GM21515 (cell line): ENCODE results near the gene UNK.
"Not testable (repeated sequence)": the region's sequence is repeated elsewhere in the genome, so short reads cannot be mapped to it uniquely, and the experiment has no call there.

Source experiments
- ATAC-seq: cut with Tn5 transposase; IDR thresholded peaks from one replicate; pipeline ENCODE4 v1.9.1; 2021; ENCODE audit not compliant: unreplicated experiment

UNK gene

DNA sequence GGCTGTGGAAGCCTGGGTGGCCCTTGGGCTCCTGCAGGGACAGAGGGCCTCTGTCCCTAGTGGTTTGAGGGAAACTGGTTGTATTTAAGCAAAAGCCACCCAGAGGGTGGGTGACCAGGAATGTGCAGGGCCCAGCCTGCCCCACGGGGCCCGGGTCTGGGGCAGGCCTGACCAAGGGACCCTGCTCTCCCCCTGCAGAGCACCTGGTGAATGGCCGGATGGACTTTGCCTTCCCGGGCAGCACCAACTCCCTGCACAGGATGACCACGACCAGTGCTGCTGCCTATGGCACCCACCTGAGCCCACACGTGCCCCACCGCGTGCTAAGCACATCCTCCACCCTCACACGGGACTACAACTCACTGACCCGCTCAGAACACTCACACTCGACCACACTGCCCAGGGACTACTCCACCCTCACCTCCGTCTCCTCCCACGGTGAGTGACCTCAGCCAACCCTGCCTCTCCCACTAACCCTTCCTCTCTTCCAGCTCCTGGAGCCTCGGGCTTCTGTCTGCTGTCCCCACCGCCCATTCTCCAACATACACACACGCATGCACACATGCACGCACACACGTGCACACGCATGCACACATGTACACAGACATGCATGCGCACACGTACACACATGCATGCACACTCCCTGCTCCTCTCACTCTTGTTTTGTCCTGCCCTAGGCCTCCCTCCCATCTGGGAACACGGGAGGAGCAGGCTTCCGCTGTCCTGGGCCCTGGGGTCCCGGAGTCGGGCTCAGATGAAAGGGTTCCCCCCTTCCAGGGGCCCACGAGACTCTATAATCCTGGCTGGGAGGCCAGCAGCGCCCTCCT is 30.0 kb upstream of the UNK start:
- no peak for ATAC-seq

DNA sequence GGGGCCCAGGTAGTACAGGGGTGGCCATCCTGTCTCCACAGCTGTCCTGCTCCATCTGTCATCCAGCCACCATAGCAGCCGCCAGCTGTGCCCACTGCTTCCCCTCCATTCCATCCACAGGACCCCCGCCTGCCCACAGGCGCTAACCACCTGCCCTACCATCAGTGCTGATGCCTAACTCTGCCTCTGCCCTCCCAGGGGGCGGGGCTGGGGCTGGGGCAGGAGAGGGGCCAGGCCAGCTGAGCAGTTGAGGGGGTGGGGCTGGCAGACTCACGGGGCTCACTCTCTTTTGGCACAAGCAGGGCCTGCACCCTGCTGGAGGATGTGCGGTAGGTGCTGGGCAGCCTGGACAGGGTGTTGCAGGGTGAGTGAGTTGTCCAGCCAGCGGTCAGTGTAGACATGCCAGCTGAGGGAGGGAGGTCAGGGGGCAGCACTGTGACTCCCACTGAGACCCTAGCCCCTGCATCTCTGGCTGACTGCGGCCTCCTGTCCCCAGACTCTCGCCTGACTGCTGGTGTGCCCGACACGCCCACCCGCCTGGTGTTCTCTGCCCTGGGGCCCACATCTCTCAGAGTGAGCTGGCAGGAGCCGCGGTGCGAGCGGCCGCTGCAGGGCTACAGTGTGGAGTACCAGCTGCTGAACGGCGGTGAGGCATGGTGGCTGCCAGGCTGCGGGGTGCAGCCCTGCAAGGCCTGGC is 29.3 kb upstream of the UNK start:
- no peak for ATAC-seq

DNA sequence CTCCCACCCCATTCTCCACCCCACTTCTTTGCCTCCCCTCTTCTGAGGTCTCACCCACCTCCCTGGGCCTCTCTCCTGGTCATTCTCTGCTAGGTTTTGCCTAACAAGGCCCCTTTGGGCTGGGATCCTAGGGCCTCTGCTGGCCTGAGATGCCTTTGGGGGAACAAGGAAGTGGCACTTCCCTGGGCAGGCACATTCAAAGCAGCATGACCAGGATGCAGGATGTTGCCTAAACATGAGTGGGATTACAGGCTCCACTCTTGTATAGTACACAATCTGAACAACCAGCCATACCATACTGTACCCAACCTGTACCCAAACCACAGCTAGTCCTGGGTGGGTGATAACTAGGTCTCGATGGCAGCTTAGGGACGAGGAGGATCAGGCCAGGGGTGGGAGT is 28.6 kb upstream of the UNK start:
- no peak for ATAC-seq

DNA sequence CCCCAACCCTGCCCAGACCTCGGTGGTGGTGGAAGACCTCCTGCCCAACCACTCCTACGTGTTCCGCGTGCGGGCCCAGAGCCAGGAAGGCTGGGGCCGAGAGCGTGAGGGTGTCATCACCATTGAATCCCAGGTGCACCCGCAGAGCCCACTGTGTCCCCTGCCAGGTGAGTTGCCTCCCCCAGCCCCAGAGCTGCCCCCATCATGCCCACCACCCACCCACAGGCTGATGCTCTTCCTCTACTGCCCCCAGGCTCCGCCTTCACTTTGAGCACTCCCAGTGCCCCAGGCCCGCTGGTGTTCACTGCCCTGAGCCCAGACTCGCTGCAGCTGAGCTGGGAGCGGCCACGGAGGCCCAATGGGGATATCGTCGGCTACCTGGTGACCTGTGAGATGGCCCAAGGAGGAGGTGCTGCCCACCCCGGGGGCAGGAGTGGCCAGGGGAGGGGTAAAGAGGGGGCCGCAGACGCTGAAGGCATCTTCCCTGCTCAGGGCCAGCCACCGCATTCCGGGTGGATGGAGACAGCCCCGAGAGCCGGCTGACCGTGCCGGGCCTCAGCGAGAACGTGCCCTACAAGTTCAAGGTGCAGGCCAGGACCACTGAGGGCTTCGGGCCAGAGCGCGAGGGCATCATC is 28.0 kb upstream of the UNK start:
- no peak for ATAC-seq

DNA sequence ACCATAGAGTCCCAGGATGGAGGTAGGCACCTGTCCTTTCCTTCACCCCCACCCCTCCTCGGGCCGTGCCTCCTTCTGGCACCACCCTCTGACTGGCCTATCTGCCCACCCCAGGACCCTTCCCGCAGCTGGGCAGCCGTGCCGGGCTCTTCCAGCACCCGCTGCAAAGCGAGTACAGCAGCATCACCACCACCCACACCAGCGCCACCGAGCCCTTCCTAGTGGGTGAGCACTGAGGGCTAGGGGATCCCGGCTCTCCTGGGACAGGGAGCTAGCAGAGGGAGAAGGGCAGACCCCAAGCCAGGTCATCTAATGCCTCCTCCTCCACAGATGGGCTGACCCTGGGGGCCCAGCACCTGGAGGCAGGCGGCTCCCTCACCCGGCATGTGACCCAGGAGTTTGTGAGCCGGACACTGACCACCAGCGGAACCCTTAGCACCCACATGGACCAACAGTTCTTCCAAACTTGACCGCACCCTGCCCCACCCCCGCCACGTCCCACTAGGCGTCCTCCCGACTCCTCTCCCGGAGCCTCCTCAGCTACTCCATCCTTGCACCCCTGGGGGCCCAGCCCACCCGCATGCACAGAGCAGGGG is 27.4 kb upstream of the UNK start:
- no peak for ATAC-seq

DNA sequence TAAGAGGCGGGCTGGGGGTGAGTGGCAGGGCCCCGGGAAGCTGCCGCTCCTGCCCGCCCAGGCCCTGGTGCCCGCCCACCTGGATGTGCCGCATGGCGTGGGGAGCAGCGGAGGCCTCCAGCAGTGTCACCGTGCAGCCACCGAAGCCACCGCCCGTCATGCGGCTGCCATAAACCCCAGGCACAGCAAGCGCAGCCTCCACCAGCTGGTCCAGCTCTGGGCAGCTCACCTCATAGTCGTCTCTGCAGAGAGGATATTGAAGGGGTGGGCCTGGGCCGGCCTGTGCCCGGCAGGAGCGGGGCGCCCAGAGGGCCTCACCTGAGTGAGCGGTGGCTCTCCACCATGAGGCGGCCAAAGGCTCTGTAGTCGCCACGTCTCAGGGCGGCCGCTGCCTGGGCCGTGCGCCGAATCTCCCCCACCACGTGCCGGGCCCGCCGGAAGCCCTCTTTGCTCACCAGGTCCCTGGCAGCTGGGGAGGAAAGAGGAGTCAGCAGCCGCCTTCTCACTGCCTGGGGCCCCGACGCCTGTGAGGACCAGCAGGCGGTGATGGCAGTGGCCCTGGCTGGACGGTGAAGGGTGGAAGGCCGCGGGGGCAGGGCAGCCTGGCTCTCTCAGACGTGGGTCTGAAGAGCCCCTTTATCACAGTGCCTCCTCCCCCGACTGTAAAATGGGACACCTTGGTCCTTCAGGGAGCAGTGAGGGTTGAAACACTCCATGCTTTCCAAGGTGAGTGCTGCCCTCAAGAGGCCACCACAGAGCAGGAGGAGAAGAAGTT is 26.3 kb upstream of the UNK start:
- ATAC-seq = no peak

DNA sequence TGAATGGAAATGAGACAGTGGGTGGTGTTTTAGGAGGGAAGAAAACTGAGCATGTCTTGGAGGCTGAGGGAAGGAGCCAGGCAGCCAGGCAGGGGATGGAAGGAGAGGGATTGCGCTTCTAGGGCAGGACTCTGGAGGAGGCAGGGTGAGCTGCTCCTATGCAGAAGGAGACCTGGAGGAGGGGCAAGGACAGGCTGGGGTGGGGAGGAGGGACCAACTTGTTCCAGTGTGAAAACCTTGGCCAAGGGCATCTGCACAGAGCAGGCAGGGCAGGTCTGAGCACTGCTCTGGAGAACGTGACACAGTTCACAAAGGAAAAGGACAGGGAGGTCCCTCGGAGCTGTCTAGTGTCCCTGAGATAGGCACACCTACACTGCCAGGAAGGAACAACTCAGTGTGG is 25.1 kb upstream of the UNK start:
- no peak for ATAC-seq

DNA sequence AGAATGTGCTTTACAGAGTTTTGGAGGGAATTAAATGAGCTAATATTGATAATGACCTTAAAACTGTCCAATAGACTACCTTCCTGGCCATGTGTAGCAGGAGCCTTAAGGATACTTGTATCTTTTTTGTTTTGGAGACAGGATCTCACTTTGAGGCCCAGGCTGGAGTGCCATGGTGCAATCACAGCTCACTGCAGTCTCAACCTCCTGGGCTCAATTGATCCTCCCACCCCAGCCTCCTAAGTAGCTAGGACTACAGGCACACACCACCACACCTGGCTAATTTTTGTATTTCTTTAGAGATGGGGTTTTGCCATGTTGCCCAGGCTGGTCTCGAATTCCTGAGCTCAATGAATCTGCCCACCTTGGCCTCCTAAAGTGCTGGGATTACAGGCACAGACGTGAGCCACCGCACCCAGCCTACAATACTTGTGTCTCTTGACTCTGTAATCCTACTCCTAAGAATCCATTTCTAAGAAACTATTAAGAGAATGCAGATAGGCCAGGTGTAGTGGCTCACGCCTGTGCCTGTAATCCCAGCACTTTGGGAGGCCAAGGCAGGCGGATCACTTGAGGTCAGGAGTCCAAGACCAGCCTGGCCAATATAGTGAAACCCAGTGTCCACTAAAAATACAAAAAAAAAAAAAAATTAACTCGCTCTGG is 24.5 kb upstream of the UNK start:
- not testable (repeated sequence) for ATAC-seq

DNA sequence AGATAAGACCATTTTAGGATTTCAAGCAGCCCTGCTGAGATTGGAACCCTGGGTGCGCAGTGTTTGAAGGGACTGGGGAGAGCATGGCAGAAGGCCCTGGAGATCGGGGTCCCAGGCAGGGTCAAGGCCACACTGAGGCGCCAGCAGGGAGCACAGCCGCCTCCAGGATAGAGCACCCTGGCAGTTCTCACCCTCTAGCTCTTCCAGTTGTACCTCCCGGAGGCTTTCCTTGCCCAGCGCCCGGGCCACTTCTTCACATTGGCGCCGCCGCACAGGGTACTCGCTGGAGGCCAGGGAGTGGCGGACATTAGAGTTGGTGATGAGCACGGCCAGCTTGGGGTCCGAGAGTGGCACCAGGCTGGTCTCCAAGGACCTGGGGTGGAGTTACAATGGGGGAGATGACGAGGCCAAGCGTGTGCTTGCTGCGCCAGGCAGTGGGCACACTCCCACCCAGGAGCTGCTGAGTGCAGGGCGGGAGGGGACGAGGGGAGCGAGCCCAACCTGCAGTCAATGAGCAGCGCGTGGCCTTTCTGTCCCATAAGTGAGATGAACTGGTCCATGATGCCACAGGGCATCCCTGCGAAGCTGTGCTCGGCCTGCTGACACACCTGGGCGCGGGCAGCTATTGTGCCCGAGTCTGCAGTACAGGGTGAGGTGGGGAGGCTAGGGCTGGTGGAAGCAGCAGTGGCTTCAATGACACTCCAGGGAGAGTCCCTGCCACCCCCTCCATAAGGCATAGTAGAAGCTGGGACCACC is 21.9 kb upstream of the UNK start:
- ATAC-seq = no peak

DNA sequence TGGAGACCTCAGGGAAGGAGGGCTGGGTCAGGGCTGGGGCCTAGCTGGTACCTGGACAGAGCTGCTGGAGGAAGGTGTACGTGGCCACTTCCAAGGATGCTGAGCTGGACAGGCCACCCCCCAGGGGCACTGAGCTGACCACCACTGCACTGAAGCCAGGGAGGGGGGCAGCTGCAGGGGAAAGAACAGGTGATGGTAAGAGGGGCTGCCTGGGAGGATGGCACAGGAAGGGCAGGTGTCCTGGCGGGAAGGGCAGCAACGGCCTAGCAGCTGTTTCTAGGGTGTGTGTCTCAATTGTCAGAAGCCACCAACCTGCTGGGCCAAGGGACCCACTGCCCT is 21.4 kb upstream of the UNK start:
- ATAC-seq = no peak

DNA sequence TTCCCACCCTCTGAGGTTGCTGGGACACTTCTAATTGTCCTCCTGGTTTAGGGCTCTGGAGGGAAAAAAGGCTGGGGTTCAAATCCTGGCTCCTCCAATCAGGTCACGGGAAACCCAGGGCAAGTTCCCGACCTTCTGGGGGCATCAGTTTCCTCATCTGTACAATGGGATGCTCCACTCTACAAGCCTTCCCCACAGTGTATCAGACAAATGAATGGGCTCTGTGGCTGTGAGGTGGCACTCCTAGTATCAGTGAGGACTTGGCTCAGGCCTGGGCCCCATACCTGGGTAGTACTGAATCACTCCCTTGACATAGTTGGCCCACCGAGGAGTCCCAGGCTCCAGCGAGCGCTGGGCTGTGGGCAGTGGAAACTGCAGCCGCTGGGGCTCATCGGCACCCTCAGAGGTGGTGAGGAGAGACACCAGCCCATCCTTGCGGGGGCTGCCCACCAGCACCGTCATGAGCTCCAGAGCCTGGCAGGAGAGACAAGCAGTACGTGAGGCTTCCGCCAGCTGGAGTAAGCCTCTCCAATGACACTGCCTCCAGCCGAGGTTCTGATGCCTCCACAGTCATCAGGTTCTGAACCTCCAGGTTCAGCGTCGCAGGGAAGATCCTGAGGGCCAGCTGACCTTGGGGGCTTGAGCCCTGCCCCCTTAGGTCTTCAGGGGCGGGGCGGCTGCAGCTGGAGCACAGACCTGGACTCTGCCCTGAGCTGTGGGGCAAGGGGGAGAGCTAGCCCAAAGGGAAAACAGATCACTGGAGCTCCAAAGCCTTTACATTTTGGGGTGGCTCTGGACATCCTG is 20.8 kb upstream of the UNK start:
- ATAC-seq = no peak

DNA sequence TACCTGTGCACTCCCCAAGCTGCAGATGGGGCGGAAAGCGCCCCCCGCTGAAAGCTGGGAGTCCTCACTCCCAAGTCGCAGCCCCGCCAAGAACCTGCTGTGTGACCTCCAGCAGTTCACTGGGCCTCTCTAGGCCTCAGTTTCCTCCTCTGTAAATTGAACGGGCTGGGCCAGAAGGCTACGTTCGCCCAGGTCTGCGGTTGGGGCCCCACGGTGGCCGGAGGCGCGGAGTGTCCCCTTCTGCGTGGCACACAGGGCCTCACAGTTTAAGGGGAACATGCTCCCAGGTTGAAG is 20.2 kb upstream of the UNK start:
- no peak for ATAC-seq

DNA sequence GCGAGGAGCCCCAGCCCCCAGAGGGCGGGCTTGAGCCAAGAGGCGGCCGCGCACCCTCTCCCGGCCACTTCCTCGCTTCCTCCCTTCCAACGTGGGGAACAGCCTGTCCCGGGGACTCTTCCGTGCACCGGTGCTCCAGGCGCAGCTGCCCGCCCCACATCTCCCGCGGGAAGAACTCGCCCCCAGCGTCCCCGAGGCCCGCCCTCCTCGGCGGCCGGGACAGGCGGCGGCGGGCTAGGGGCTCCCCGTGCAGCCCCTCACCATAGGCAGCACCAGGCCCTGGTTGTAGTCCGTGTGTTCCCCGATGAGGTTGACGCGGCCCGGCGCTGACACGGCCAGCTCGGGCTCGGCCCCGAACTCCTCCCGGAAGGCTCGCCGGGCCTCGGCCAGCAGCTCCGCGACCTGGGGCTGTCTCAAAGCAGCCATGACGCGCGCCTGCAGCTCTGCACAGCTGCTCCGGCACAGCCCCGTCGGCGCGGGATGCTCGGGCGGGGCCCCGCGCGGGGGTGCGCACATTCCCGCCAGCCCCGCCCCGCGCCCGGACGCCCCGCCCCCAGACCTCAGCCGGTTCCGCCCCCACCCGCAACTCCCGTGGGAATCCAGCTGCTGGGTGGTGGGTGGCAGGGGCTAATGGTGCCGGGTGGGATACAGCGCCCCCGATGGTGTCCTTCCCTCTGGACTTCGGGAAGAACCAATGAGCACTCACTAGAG is 19.7 kb upstream of the UNK start, which contains the start of gene GALK1:
Gene GALK1 (minus strand): TSS at position 482 of the 711 bp plus-strand sequence. CDS start 56 bp downstream, at position 426.
- no peak for ATAC-seq

DNA sequence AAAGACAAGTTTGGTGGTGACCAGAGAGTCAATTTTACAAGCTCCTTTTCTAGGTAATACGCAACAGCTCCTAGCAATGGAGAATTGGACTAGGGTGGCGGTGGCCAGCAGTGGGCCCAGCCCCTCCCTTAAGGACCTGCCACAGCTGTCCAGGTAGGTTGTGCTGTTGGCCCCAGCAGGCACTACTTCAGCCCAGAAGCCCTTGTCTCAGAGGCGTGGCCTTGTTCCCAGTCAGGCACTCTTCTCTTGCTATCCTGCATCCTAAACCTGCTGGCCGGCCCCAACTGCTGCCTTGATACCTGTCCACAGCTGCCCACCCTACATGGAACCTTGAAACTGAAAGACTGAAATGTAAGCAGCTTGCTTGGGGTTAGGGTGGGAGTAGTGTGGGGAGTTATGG is 18.6 kb upstream of the UNK start:
- ATAC-seq = no peak

DNA sequence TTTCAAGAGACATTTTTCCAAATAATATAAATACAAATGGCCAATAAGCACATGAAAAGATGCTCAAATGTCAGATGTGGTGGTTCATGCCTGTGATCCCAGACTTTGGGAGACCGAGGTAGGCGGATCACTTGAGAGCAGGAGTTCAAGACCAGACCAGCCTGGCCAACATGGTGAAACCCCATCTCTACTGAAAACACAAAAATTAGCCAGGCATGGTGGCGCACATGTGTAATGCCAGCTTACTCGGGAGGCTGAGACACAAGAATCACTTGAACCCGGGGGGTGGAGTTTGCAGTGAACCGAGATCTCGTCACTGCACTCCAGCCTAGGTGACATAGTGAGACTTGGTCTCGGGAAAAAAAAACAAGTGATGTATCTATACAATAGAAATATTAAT is 16.7 kb upstream of the UNK start:
- no peak for ATAC-seq

DNA sequence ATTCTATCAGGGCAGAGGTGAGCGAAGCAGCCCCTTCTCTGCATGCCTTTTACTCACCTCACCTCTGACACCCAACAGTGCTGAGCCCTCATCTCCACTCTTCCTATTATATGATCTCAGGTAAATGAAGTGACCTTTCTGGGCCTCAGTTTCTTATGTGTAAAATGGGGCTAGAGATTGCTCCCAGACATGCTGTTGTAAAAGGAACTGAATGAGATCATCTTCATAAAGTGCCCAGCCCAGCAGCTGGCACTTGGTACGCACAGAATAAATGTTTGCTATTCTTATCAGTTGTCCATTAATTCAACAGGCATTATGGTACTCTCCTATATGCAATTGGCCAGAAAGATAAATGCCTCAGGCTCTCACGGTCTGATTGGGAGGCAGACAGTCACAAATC is 15.1 kb upstream of the UNK start:
- ATAC-seq = no peak

DNA sequence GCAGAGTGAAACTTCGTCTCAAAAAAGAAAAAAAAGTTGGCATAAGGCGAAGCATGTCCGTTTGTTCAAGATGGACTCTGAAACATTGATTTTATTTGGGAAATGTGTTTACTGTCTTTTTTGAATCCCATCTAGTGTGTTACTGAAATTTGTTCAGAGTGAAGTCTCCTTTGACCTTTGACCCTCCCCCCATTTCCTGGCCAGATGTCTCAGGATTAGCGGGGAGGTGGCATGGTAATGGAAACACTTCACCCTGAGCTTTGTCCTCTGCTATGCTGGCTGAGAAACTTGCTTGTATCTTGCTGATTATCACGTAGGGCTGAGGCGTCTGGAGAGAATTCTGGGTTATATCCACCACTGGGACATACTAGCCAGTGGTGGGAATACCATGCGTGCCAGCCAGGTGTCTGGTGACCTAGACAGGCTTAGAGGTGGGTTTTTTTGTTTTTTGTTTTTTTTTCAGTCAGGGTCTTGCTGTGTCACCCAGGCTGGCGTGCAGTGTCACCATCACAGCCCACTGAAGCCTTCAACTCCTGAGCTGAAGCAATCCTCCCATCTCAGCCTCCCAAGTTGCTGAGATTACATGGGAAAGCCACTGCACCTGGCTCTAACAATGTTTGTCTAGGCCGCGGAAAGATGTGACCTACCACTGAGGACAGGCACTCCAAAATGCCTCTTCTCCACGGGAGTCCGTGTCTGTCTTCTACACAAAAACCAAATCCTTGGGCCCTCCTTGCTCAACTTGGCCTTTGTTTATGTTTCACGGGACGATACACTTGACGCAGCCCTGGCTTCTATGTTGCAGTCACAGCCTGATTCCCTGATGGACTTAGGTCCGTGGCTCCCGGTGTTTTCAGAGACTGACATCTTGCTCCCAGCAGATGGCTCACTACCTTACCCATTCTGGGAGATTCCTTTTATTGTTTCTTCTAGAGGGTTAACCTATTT is 13.0 kb upstream of the UNK start:
- no peak for ATAC-seq
